Measurements from ENCODE around the gene EFCAB12.
"Not testable (repeated sequence)": the region's sequence is repeated elsewhere in the genome, so short reads cannot be mapped to it uniquely, and the experiment has no call there.

EFCAB12 gene

GRCh38 chr3:129363356-129363755, 65.1 kb downstream of the EFCAB12 start:
- DNase-seq: not testable (repeated sequence)

GRCh38 chr3:129360705-129361460, 67.6 kb downstream of the EFCAB12 start:
- no peak for DNase-seq

- DNase-seq: no peak
Measured at GRCh38 chr3:129360171-129360611, 68.2 kb downstream of the EFCAB12 start.

GRCh38 chr3:129358772-129359371, 69.6 kb downstream of the EFCAB12 start:
- DNase-seq: no peak

- DNase-seq: no peak
Measured at GRCh38 chr3:129358177-129358771, 70.2 kb downstream of the EFCAB12 start.

GRCh38 chr3:129357616-129358015, 70.8 kb downstream of the EFCAB12 start:
- no peak for DNase-seq

GRCh38 chr3:129356756-129357425, 71.5 kb downstream of the EFCAB12 start:
- DNase-seq: no peak

- DNase-seq: no peak
Measured at GRCh38 chr3:129353589-129353941, 74.9 kb downstream of the EFCAB12 start.

- DNase-seq: no peak
Measured at GRCh38 chr3:129352650-129353588, 75.5 kb downstream of the EFCAB12 start.

- DNase-seq: no peak
Measured at GRCh38 chr3:129352045-129352444, 76.4 kb downstream of the EFCAB12 start.

Data from NCI-H345 (cell line).